K562 (cell line): ENCODE data around the gene SH3TC1. TPM values are rescaled to one million over a fixed set of nuclear protein-coding genes. Genes with fewer than 3 reads are reported as not detected.

Experiments used
- CBFA2T3 ChIP-seq: fragments of 450-650 bp; IDR thresholded peaks from 2 replicates; pipeline ENCODE4 v1.6.1; 2017
- CBX2 ChIP-seq: fragments of 200-600 bp; sonication (generic); IDR thresholded peaks from one replicate; pipeline ENCODE4 v1.6.1; 2012; ENCODE audit warnings: mild to moderate bottlenecking, low read length, inconsistent platforms; ENCODE audit not compliant: insufficient read depth, poor library complexity, severe bottlenecking
- CTBP1 ChIP-seq: fragments of 450-650 bp; IDR thresholded peaks from 2 replicates; pipeline ENCODE4 v1.6.1; 2016; ENCODE audit warnings: borderline replicate concordance
- EHMT2 ChIP-seq: fragments of 450-650 bp; IDR thresholded peaks from 2 replicates; pipeline ENCODE4 v1.6.1; 2018; ENCODE audit warnings: antibody characterized with exemption
- HDAC2 ChIP-seq: fragments of 450-650 bp; IDR thresholded peaks from 2 replicates; pipeline ENCODE4 v1.6.1; 2016; ENCODE audit warnings: mild to moderate bottlenecking
- HNRNPUL1 ChIP-seq: fragments of 200-400 bp; formaldehyde crosslinking; IDR thresholded peaks from 2 replicates; pipeline ENCODE4 v1.6.1; 2017; ENCODE audit warnings: low read length
- KAT2B ChIP-seq: IDR thresholded peaks from one replicate; pipeline ENCODE4 v1.6.1; 2012; ENCODE audit warnings: low read depth, mild to moderate bottlenecking, control low read depth, inconsistent platforms, low read length, moderate library complexity
- MEIS2 ChIP-seq: fragments of 450-650 bp; IDR thresholded peaks from 2 replicates; pipeline ENCODE4 v1.6.1; 2014; ENCODE audit warnings: mild to moderate bottlenecking; ENCODE audit not compliant: partially characterized antibody
- NCOA6 ChIP-seq: fragments of 450-650 bp; IDR thresholded peaks from 2 replicates; pipeline ENCODE4 v1.6.1; 2017; ENCODE audit warnings: mild to moderate bottlenecking
- NFATC3 ChIP-seq: fragments of 450-650 bp; IDR thresholded peaks from 2 replicates; pipeline ENCODE4 v1.6.1; 2017; ENCODE audit warnings: mild to moderate bottlenecking
- NFE2L1 ChIP-seq: fragments of 450-650 bp; IDR thresholded peaks from 2 replicates; pipeline ENCODE4 v1.6.1; 2016; ENCODE audit warnings: missing genetic modification characterization, low read depth, mild to moderate bottlenecking, missing compliant biosample characterization, moderate library complexity, borderline replicate concordance
- PML ChIP-seq: IDR thresholded peaks from 2 replicates; pipeline ENCODE4 v1.6.1; 2012; ENCODE audit warnings: low read length, inconsistent platforms
- RBM34 ChIP-seq: fragments of 200-400 bp; formaldehyde crosslinking; IDR thresholded peaks from 2 replicates; pipeline ENCODE4 v1.6.1; 2018; ENCODE audit warnings: low read length, borderline replicate concordance; ENCODE audit not compliant: insufficient read depth
- SP1 ChIP-seq: sonication (generic); formaldehyde crosslinking; IDR thresholded peaks from 2 replicates; pipeline ENCODE4 v1.8.1; 2022; ENCODE audit warnings: mild to moderate bottlenecking, missing genetic modification reagents
- TCF3 ChIP-seq: sonication (generic); formaldehyde crosslinking; IDR thresholded peaks from 2 replicates; pipeline ENCODE4 v1.4.0; 2020; ENCODE audit warnings: mild to moderate bottlenecking, missing genetic modification reagents
- ZFX ChIP-seq: sonication (generic); formaldehyde crosslinking; IDR thresholded peaks from 2 replicates; pipeline ENCODE4 v1.8.0; 2022; ENCODE audit warnings: mild to moderate bottlenecking, missing genetic modification reagents, moderate library complexity
- ZNF232 ChIP-seq: sonication (generic); formaldehyde crosslinking; IDR thresholded peaks from 2 replicates; pipeline ENCODE4 v1.8.0; 2022; ENCODE audit warnings: mild to moderate bottlenecking, missing genetic modification reagents
- ZNF583 ChIP-seq: fragments of 250-450 bp; sonication (Bioruptor Pico); IDR thresholded peaks from 2 replicates; pipeline ENCODE4 v1.4.0; 2020
- polyA plus RNA-seq, 8 experiments: library from polyadenylated mRNA; depleted of rRNA in 4 of 8; stranded (reverse) in 5 of 8; unstranded in 3 of 8; fragments of >200 nt; fragmentation: Nextera tagmentation in 2 of 8; fragmentation: Illumina TruSeq in 1 of 8; extraction: Ambion mirVana in 2 of 8; extraction: Trizol in 1 of 8; gene quantifications; 2 replicates each; pipeline versions ENCODE4 v1.2.1 to v1.2.3, GENCODE V29; 2011 to 2014; ENCODE audit warnings: inconsistent platforms in 1 of 8, missing spikeins in 1 of 8
- total RNA-seq, 7 experiments: library from RNA; depleted of rRNA in 6 of 7; stranded (reverse); fragments of >200 nt in 6 of 7; fragmentation: Illumina TruSeq in 2 of 7; extraction: Trizol in 2 of 7; gene quantifications; 2 replicates each; pipeline versions ENCODE4 v1.2.1 to v1.2.3, GENCODE V29; 2011 to 2021; ENCODE audit warnings: low replicate concordance in 1 of 7
- TF ChIP-seq, protein P1 (sequence below): fragments of 450-650 bp; IDR thresholded peaks from 2 replicates; pipeline ENCODE4 v1.6.1; 2016; ENCODE audit warnings: missing biosample characterization, missing genetic modification characterization
- TF ChIP-seq, protein P2 (sequence below): sonication (generic); formaldehyde crosslinking; IDR thresholded peaks from 2 replicates; pipeline ENCODE4 v1.8.1; 2023; ENCODE audit warnings: missing genetic modification reagents, mild to moderate bottlenecking, borderline replicate concordance
- TF ChIP-seq, protein P3 (sequence below): fragments of 250-450 bp; sonication (Bioruptor Pico); IDR thresholded peaks from 2 replicates; pipeline ENCODE4 v1.6.1; 2021; ENCODE audit warnings: mild to moderate bottlenecking
- TF ChIP-seq, protein P4 (sequence below): sonication (generic); formaldehyde crosslinking; IDR thresholded peaks from 2 replicates; pipeline ENCODE4 v1.8.0; 2022; ENCODE audit warnings: mild to moderate bottlenecking, missing genetic modification reagents

The SH3TC1 gene
- total and polyA plus RNA-seq, 9 of the 15 experiments (the other 6 are each of a cell fraction or from before 2014, with no cell fraction given) = 0.04 to 2.1 (median 0.48) TPM; not detected in 1

DNA sequence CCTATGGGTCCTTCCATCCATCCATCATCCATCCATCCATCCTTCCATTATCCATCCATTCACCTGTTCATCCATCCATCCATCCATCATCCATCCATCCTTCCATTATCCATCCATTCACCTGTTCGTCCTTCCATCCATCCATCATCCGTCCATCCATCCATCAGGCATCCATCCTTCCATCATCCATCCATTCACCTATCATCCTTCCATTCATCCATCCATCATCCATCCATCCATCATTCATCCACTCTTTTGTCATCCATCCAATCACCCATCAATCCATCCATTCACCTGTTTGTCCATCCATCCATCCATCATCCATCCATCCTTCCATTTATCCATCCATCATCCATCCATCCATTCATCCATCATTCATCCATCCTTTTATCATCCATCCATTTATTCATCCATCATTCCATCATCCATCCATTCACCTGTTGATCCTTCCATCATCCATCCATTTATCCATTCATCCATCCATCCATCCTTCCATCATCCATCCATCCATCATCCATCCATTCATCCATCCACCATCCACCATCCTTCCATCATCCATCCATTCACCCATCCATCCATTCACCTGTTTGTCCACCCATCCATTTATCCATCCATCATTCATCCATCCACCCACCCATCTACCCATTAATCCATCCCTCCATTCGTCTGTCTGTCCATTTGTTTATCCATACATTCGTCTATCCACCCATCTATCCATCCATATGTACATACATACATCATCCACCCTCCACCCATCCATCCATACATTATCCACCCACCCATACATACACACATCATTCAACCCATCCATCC is 34.8 kb downstream of the SH3TC1 start (continued):
- TF ChIP-seq RBM34 (no peak), CTBP1 (0 out of 2 replicates have a peak, but pooled peaks have one; percentile 23), EHMT2 (peak; percentile 69; the same call in 1 of the 2 replicates), HNRNPUL1 (no peak), NFATC3 (no peak), ZFX (CRISPR knock-in tag) (no peak), SP1 (CRISPR knock-in tag) (no peak), MEIS2 (peak; percentile 5), ZNF583 (no peak), KAT2B (no peak), CBX2 (no peak), HDAC2 (0 out of 2 replicates have a peak, but pooled peaks have one; percentile 20), CBFA2T3 (no peak), NFE2L1 (tag) (no peak), ZNF232 (CRISPR knock-in tag) (no peak), PML (no peak), NCOA6 (no peak), TCF3 (CRISPR knock-in tag) (no peak)
- TF ChIP-seq, protein P1, sequence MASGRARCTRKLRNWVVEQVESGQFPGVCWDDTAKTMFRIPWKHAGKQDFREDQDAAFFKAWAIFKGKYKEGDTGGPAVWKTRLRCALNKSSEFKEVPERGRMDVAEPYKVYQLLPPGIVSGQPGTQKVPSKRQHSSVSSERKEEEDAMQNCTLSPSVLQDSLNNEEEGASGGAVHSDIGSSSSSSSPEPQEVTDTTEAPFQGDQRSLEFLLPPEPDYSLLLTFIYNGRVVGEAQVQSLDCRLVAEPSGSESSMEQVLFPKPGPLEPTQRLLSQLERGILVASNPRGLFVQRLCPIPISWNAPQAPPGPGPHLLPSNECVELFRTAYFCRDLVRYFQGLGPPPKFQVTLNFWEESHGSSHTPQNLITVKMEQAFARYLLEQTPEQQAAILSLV = no peak
- TF ChIP-seq, protein P2, sequence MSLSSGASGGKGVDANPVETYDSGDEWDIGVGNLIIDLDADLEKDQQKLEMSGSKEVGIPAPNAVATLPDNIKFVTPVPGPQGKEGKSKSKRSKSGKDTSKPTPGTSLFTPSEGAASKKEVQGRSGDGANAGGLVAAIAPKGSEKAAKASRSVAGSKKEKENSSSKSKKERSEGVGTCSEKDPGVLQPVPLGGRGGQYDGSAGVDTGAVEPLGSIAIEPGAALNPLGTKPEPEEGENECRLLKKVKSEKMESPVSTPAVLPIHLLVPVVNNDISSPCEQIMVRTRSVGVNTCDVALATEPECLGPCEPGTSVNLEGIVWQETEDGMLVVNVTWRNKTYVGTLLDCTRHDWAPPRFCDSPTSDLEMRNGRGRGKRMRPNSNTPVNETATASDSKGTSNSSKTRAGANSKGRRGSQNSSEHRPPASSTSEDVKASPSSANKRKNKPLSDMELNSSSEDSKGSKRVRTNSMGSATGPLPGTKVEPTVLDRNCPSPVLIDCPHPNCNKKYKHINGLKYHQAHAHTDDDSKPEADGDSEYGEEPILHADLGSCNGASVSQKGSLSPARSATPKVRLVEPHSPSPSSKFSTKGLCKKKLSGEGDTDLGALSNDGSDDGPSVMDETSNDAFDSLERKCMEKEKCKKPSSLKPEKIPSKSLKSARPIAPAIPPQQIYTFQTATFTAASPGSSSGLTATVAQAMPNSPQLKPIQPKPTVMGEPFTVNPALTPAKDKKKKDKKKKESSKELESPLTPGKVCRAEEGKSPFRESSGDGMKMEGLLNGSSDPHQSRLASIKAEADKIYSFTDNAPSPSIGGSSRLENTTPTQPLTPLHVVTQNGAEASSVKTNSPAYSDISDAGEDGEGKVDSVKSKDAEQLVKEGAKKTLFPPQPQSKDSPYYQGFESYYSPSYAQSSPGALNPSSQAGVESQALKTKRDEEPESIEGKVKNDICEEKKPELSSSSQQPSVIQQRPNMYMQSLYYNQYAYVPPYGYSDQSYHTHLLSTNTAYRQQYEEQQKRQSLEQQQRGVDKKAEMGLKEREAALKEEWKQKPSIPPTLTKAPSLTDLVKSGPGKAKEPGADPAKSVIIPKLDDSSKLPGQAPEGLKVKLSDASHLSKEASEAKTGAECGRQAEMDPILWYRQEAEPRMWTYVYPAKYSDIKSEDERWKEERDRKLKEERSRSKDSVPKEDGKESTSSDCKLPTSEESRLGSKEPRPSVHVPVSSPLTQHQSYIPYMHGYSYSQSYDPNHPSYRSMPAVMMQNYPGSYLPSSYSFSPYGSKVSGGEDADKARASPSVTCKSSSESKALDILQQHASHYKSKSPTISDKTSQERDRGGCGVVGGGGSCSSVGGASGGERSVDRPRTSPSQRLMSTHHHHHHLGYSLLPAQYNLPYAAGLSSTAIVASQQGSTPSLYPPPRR = no peak
- TF ChIP-seq, protein P3, sequence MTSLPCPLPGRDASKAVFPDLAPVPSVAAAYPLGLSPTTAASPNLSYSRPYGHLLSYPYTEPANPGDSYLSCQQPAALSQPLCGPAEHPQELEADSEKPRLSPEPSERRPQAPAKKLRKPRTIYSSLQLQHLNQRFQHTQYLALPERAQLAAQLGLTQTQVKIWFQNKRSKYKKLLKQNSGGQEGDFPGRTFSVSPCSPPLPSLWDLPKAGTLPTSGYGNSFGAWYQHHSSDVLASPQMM (CRISPR knock-in tag) = no peak
- TF ChIP-seq, protein P4, sequence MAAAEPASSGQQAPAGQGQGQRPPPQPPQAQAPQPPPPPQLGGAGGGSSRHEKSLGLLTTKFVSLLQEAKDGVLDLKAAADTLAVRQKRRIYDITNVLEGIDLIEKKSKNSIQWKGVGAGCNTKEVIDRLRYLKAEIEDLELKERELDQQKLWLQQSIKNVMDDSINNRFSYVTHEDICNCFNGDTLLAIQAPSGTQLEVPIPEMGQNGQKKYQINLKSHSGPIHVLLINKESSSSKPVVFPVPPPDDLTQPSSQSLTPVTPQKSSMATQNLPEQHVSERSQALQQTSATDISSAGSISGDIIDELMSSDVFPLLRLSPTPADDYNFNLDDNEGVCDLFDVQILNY (CRISPR knock-in tag) = no peak
